NCI-H1417 treated with DMSO at 0.1 percent for 48 hours (cell line): Measurements from ENCODE around the gene SLC6A17.

Experiments used
- DNase-seq: peaks from one replicate; lab custom pipeline; 2025; lab: John Stamatoyannopoulos, UW

Gene SLC6A17

GRCh38 chr1:110135666-110136065, 14.6 kb upstream of the SLC6A17 start:
- no peak for DNase-seq

- DNase-seq: peak; percentile 83
Measured at GRCh38 chr1:110136911-110137310, 13.4 kb upstream of the SLC6A17 start.

GRCh38 chr1:110138956-110139355, 11.3 kb upstream of the SLC6A17 start:
- DNase-seq: no peak

GRCh38 chr1:110144366-110144765, 5.9 kb upstream of the SLC6A17 start:
- DNase-seq: no peak

GRCh38 chr1:110148961-110149360, 1.3 kb upstream of the SLC6A17 start:
- DNase-seq: no peak

GRCh38 chr1:110151175-110151669, 928 bp downstream of the SLC6A17 start:
- DNase-seq: no peak

GRCh38 chr1:110152133-110152785, 2.0 kb downstream of the SLC6A17 start:
- DNase-seq: no peak

GRCh38 chr1:110153407-110153950, 3.2 kb downstream of the SLC6A17 start:
- no peak for DNase-seq

- no peak for DNase-seq
Measured at GRCh38 chr1:110155878-110156522, 5.7 kb downstream of the SLC6A17 start.

GRCh38 chr1:110158261-110158660, 8.0 kb downstream of the SLC6A17 start:
- DNase-seq: no peak

- DNase-seq: no peak
Measured at GRCh38 chr1:110159168-110159567, 8.9 kb downstream of the SLC6A17 start.

GRCh38 chr1:110160538-110161100, 10.3 kb downstream of the SLC6A17 start:
- no peak for DNase-seq

- no peak for DNase-seq
Measured at GRCh38 chr1:110161165-110161564, 10.9 kb downstream of the SLC6A17 start.

GRCh38 chr1:110161849-110162248, 11.6 kb downstream of the SLC6A17 start:
- no peak for DNase-seq

- no peak for DNase-seq
Measured at GRCh38 chr1:110163591-110163990, 13.3 kb downstream of the SLC6A17 start.

- no peak for DNase-seq
Measured at GRCh38 chr1:110164725-110165350, 14.5 kb downstream of the SLC6A17 start.

GRCh38 chr1:110165761-110166231, 15.5 kb downstream of the SLC6A17 start:
- no peak for DNase-seq

- DNase-seq: no peak
Measured at GRCh38 chr1:110166861-110167260, 16.6 kb downstream of the SLC6A17 start.

GRCh38 chr1:110170766-110171733, 20.8 kb downstream of the SLC6A17 start:
- DNase-seq: no peak

GRCh38 chr1:110172001-110172400, 21.7 kb downstream of the SLC6A17 start:
- no peak for DNase-seq

- no peak for DNase-seq
Measured at GRCh38 chr1:110173466-110174105, 23.3 kb downstream of the SLC6A17 start.
